Sigmoid colon (tissue), 4 donors: ENCODE data around the gene MYO18B.

ENCODE experiments used
- CTCF ChIP-seq, 4 experiments: fragments of 450-650 bp in 3 of 4; fragments of 200-600 bp in 1 of 4; IDR thresholded peaks; one replicate each; pipeline ENCODE4 v1.5.1; 2016 to 2019; ENCODE audit warnings: antibody characterized with exemption in 4 of 4, mild to moderate bottlenecking in 3 of 4, moderate library complexity in 2 of 4
- EP300 ChIP-seq, 4 donors: sonication (generic); formaldehyde crosslinking; IDR thresholded peaks; one replicate each; pipeline ENCODE4 v1.6.1; 2017; ENCODE audit warnings: antibody characterized with exemption in 4 of 4
- POLR2A ChIP-seq, 2 donors: fragments of 450-650 bp; IDR thresholded peaks; one replicate each; pipeline ENCODE4 v1.6.1; 2016; ENCODE audit warnings: antibody characterized with exemption in 2 of 2, mild to moderate bottlenecking in 2 of 2, moderate library complexity in 2 of 2

GRCh38 chr22:25942115-25942855 lies 200.3 kb downstream of the MYO18B start:
- TF ChIP-seq CTCF (IDR thresholded peaks at IDR 0.05), result no peak
- TF ChIP-seq POLR2A (IDR thresholded peaks at IDR 0.05), result no peak
- TF ChIP-seq EP300 (IDR thresholded peaks at IDR 0.05), result no peak
